HG02798 (cell line): ENCODE results near the gene RBM19.

Experiments
- ATAC-seq: cut with Tn5 transposase; IDR thresholded peaks from one replicate; pipeline ENCODE4 v1.9.1; 2021; ENCODE audit warnings: mild to moderate bottlenecking; ENCODE audit not compliant: unreplicated experiment, poor library complexity

RBM19 gene

DNA sequence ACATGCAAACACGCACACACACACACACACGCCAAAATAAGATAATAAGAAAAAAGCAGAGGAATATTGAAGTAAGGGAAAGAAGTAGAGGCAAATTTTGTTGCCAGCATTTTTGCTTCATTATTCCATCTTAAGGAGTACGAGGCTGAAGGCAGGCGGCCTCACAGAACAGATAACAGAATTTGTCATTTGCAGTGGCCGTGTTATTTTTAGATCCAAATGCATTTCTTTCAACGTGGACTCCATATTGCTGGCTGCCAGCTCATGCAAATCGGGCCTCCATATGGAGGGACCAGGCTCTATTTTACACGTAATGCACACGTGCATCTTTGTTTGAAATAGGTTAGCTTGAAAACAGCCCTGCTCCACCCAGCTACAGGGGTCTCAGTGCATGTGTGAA, 172.9 kb downstream of the RBM19 start:
- ATAC-seq = no peak

DNA sequence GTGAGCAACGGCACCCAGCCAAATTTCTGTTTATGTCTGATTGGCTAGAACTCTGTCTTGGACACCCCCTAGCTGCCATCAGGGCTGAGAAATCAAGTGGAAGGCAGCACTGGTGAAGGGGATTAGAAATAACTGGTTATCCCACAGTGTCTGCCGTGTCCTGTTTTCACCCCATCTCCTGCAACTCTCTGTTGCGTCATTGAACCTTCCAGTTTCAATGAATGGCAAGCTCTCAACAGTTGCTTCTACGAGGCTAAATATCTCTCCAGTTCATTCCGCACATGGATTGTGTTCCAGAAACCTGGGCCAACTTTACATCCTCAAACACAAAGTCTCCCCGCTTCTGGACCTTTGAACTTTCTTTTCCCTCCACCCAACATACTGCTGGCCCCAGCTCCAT, 173.7 kb downstream of the RBM19 start:
- no peak for ATAC-seq

DNA sequence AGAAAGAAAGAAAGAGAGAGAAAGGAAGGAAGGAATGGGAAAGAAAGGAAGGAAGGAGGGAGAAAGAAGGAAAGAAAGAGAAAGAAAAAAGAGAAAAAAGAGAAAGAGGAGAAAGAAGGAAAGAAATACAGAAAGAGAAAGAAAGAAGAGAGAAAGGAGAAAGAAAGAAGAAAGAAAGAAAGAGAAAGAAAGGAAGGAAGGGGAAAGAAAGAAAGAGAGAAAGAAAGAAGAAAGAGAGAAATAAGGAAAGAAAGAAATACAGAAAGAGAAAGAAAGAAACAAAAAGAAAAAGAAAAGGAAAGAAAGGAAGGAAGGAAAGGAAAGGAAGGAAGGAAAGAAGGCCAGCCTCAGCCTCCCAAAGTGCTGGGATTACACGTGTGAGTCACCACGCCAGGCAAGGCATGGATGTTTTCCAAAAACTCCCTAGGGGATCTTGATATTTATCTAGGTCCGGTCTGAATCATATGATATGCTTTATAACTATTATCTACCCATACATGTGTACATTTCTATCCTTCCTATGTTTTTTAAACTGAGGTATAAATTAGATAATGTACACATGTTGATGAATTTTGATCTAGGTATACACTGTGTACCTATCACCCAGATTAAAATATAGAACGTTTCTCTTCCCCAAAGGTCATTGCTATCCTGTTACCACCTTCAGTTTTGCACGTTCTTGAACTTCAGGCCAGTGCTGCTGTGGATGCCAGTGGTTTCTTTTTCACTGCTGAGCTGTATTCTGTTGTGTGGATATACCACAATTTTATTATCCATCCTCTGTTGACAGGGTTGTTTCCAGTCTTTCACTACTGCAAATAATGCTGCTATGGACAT, 177.9 kb downstream of the RBM19 start:
- no peak for ATAC-seq

DNA sequence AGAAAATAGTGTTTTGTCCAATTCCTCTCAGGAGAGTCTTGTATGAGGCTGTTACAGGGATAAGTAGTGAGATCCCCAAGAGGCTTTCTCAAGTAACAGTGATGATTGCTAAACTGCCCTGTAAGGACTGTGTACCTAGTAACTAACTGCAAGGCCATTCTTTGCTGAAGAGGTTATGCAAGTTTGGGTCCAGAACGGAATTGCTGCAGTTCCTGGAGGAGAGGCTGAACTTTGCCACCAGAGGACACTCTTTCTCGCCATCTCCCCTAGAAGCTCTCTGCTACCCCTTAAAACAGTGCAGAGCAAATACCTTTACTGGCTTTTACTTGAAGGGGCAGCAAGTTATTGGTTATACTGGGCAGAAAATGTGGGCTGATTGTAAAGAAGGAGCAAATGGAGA, 180.0 kb downstream of the RBM19 start:
- no peak for ATAC-seq

DNA sequence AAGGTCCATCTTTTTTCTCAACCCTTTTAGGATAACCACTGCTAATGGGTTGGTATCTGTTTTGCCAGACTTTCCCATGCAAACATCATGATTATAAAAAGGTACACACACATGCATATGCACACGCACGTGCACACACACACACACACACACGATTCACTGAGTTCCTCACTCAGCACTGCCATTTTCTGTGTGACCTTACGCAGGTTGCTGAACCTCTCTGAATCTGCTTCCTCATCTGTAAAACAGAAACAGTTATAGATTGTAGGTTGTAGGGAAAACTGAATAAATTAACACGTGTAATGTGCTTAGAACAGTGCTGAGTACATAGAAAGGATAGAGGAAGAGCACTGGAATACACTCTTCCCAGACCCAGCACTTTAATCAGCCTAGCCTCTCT, 182.3 kb downstream of the RBM19 start:
- ATAC-seq = no peak

DNA sequence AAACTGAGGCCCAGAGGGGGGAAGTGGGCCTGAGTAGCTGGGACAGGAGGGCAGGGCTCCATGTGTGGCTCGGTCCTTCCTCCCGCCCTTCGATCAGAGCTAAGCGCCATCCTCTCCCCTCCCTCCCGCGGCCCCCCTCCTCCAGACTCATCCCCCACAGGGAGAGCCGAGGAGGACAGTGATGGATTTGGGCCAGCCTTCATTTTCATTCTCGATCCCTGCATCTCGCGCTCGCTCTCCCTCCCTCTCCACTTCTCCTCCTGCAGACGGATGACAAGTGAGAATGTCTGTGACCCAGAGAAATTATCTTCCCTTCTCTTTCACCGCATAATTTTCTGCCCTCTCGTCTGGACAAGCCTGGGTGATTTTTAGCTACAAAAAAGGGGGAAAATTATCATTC, 183.3 kb downstream of the RBM19 start:
- ATAC-seq = no peak

DNA sequence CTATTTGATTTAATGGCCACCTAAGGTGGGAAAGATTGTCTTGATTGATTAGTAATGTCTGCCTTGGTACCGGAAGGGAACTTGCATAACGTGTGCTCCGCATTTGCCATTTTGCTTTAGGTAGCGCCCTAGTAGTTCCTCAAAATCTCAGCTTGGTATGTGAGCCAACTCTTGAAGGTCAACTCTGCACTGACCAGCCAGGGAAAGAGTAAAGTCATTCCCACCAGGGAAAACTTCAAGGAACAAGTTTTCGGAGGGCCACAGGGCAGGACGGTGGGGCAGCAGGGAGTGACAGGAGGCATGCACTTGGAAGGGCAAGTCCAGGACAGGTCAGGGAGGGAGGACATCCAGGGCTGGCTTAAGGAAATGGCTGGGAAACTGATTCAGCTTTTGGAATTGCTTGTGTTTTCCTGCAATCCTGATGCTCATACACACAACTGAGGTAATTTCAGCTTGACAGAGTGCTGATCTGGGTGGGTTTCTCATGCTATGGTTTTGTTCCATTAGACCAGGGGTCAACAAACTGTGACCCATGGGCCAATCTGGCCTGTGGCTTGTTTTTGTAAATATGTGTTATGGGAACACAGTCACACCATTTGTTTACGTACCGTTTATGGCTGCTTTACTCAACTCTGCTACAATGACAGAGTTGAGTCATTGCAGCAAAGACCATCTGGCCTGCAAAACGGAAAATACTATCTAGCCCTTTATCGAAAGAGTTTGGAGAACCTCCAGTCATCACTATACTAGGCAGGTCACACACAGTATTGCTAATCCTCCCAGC, 184.5 kb downstream of the RBM19 start:
- no peak for ATAC-seq

DNA sequence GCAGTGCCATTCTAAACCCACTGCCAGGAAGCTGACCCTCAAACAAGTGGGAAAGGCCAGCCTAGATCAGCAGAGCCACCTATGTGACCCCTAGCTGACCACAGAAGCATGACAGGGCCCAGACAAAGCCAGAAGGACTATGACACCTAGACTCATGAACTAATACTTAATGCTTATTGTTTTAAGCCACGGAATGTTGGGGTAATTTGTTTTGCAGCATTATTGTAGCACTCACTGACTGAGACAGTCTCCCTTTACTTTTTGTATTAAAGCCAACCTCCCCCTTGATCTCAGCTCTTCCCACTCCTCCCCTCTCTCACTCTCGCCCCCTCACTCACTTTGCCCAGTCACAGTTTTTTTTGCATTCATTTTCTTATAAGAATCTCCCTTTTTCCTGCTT, 186.4 kb downstream of the RBM19 start:
- no peak for ATAC-seq

DNA sequence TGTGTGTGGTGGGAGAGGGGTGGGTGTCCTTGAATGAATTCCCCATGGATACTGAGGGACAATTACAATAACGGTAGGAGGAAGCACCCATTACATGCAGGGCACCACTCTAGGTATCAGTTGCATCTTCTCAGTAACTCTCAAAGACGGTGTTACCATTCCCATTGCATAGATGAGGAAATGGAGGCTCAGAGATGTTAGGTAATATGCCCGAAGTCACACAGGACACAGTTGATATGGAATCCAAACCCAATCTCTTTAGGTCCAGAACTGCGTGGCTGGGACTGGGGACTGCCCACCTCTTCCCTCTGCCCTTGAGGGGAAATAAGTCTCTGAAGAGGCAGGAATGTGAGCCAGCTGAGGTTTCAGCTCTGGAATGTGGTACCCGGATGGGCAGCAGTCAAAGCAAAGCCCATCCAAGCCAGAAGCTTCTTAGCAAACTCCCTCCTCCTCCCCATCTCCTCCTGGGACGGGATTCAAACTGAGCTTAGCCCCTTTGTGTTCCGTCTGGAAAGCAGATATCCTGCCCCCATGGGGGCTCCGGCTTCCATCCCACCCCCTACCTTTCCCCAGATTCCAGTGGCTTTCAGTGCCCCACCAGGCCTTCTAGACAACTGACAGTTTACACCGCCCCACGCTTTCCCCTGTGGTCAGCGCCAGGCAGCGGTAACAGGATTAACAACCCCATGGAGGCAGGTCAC, 187.5 kb downstream of the RBM19 start:
- ATAC-seq = no peak

DNA sequence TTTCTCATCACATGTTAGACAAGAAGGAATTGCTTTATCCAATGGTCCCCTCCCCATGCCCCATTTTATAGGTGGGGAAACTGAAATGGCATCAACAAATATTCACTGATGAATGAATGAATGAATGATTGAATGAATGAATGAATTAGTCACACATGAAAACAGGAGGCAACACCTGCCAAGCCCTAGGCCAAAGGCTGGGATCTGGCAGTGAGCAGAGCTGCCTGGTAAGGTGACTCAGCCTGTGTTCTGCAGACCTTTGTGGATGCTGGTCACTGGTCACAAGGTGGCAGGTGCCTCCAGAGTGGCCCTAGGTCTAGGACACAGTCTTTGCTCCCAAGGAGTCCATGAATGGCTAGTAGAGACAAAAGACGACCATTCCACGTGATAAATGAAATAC, 188.4 kb downstream of the RBM19 start:
- no peak for ATAC-seq

DNA sequence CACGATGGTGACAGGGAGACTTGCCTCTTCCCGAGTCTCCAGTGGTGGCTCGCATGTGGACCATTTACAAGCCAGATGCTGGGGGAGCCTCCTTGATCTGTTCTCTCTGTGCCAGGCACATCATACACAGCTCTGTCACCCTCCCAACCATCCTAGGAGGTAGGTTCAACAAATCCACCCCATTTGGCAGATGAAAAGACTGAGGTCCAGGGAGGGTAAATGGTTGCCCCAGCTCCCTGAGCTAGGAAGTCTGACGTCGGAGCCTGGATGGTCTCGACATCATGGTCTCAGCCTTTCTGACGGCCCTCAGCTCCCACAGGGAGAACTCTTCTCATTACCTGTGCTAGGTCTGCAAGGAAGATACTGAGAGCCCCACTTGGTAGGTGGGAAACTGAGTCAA, 189.6 kb downstream of the RBM19 start:
- ATAC-seq = no peak

DNA sequence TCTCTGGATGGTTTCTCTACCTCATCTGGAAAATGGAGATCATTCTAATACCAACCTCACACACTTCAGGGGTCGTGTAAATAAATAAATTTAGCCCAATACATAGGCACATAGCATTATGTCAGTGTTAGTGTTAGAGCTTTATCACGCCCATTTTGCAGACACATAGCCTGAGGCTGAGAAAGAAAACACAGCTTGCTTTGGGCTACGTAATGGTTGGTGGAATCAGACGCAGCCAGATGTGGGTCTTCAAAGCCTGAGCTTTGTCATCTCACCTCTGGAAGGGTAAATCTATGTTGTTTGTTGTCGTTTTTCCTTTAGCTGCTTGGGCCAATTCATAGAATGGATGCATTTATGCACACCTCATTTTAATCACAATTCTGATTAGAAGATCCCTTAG, 191.6 kb downstream of the RBM19 start:
- no peak for ATAC-seq

DNA sequence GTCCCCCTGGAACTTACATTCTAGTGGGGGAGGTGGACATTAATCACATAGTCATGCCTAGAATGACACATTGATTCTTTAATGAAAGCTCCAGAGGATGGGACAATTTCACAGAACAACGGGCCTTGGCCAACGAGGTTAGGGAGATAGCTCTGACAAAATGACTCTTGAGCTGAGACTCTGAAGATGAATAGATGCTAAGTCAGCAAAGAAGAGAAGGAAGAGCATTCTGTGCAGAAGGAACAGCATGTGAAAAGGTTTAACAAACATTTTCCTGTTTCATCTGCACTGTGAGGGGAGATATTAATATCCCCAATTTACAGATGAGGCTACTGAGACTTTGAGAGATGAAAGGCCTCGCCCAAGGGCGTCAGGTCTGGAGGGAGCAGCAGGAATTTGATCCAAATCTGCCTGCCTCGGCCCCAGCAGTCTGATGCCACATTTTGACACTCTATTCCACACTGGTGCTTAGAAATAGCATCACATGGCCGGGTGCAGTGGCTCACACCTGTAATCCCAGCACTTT, 193.6 kb downstream of the RBM19 start:
- ATAC-seq = no peak

DNA sequence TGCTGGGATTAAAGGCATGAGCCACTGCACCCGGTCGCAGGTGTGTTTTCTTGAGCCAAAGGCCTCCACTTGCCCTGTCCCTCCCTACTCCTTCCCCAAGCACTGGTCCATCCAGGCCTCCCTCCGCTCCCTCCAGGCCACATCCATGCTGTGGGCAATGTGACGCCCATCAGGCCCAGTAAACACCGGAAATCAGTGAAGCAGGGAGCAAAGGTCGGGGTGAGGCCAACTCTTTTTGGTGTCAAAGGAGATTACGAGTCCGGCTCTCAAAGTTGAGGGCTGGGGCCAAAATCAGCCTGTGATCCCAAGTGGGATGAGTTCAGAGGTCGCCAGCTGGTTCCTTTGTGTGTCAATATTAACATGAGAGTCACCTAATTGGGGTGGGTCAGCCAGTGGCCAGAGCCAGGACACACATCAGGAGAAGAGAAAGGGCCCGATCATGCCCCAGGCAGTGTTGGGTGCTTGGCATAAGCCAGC, 195.7 kb downstream of the RBM19 start:
- ATAC-seq = no peak

DNA sequence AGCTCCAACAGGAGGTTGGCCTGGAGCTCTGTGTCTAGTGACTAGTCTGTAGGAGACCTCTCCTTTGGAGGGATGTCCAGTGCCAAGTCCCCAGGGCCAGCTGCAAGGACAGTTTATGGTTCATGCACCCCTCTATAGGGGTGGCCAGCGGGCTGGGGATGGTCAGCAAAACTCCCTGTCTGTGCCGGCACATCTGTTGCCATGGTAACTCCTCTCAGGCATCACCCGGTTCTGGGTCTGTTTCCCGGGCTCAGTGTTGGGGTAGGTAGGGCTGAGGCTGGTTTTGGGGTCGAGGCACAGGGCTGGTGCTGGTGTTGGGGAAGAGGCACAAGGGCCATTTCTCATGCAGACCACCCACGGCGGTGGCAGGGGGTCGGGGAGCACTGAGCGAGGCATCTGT, 196.8 kb downstream of the RBM19 start:
- ATAC-seq = no peak

DNA sequence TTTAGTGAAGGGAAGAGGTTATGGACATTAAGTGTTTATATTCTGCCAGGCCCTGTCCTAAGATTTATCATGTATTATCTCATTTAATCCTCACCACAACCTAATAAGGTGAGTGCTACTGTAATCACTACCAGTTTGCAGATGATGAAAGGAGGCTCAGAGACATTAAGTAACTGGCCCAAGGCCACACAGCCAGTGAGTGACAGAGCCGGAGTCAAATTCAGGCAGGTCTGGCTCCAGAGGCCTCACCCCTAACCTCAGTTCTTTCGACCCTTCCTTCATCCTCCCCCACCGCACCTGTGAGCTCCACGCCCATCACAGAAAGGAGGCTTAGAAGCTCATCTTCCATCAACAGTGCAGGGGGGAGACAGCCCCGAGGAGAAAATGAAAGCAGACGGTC, 197.3 kb downstream of the RBM19 start:
- ATAC-seq = no peak

DNA sequence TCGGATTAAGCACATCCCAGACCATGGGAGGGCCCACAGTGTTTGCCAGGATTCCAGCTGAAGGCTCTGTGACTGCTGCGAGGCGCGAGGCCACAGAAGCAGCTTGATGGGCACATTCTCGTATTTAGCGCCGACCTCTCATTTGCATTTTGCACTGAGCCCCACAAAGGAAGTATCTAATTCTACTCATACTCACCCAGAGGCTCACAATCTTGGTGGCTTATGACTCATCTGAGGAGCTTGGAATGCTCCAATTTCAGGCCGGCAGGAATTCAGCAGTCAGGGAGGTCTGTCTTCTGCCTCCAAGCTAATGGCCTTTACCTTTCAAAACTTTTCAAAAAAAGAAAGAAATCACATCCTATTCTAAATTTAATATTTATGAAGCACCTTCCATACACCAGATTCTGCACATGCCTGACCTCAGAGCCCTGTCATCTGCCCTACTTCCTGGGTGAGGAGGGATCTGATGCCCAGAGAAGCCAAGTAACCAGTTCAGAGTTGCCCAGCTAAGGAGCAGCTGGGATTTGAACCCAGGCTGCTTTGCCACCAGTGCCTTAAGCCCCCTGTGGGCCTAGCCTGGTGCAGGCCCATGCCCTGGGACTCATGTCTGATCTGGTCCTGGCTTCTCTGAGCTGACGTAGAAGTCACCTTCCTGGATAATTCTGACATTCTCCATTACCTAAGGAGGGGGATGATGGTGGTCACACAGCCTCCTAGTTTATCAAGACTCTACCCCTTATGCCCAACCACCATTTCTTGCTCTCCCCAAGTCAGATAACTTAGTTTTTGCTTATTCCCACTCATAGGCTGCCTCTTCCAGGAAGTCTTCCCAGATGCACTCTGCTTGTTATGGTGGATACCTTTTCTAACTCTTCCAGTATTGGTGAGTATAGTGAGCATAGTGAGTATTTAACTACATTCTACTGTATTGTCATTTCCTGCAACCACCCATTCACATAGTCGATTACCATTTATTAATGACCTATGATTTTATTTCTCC, 198.9 kb downstream of the RBM19 start:
- ATAC-seq = no peak
